Neutrophil (primary cell): ENCODE results near the gene TFEB.

Experiments
- H3K27ac ChIP-seq: fragments of 200-600 bp; sonication (generic); 2 replicates; pipeline ENCODE4 v1.5.1; 2016; ENCODE audit warnings: mild to moderate bottlenecking, moderate library complexity
- H3K27me3 ChIP-seq: fragments of 200-600 bp; sonication (generic); 2 replicates; pipeline ENCODE4 v1.6.0; 2016; ENCODE audit warnings: mild to moderate bottlenecking
- H3K36me3 ChIP-seq: fragments of 200-600 bp; sonication (generic); 2 replicates; pipeline ENCODE4 v1.5.1; 2017
- H3K4me1 ChIP-seq, 2 experiments: fragments of 200-600 bp in 1 of 2; sonication (generic) in 1 of 2; 1 replicate in 1 of 2; 2 replicates in 1 of 2; pipeline versions ENCODE4 v1.5.1 to v1.6.1; 2013 to 2016; ENCODE audit warnings: low read depth in 1 of 2, low read length in 1 of 2, mild to moderate bottlenecking in 1 of 2, moderate library complexity in 1 of 2; ENCODE audit not compliant: control insufficient read depth in 1 of 2, insufficient read depth in 1 of 2
- H3K4me3 ChIP-seq, 2 experiments: fragments of 200-600 bp in 1 of 2; sonication (generic) in 1 of 2; 1 replicate in 1 of 2; 2 replicates in 1 of 2; pipeline ENCODE4 v1.5.1; 2013 to 2016; ENCODE audit warnings: low read depth in 1 of 2, low read length in 1 of 2, mild to moderate bottlenecking in 1 of 2, moderate library complexity in 1 of 2
- H3K9me3 ChIP-seq: fragments of 200-600 bp; sonication (generic); 2 replicates; pipeline ENCODE4 v1.5.1; 2016
- CTCF ChIP-seq: fragments of 200-600 bp; sonication (generic); IDR thresholded peaks from 2 replicates; pipeline ENCODE4 v1.5.1; 2016; ENCODE audit warnings: antibody characterized with exemption

TFEB gene

GRCh38 chr6:41750374-41750773, 15.0 kb upstream of the TFEB start:
- no peak overlapping the region for H3K4me3 ChIP-seq
- no peaks in the 10 kb centered on the region for H3K4me1 ChIP-seq
- no peak for TF ChIP-seq CTCF
- H3K9me3 ChIP-seq, result no peaks in the 10 kb centered on the region
- H3K27me3 ChIP-seq, result peaks cover 11% of the 10 kb centered on the region
- H3K36me3 ChIP-seq, result no peaks in the 10 kb centered on the region
- no peak overlapping the region for H3K27ac ChIP-seq

GRCh38 chr6:41748542-41748941, 13.1 kb upstream of the TFEB start:
- no peak for TF ChIP-seq CTCF
- Histone ChIP-seq H3K4me3 (no peak overlapping the region), H3K36me3 (no peaks in the 10 kb centered on the region), H3K9me3 (no peaks in the 10 kb centered on the region), H3K27ac (no peak overlapping the region), H3K27me3 (peaks cover 4% of the 10 kb centered on the region), H3K4me1 (no peaks in the 10 kb centered on the region)

DNA sequence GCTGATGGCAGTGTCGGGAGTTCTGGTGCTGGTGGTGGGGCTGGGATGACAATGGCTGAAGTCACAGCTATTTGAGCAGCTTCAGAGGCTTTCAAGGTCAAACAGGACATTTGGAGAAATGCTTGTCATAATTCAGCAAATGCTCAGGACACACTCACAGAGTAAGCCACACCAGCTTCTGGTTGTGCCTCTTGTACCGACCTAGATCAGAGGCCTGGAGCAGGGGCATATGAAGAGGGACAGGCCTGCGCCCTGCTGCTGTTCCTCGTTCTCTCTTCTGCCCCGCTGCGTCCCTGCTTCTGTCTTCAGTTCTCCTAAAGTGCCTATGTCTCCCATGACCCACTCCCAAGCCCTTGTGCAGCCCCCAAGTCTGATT, 12.7 kb upstream of the TFEB start:
- Histone ChIP-seq H3K27ac (no peak overlapping the region), H3K9me3 (no peaks in the 10 kb centered on the region), H3K36me3 (no peaks in the 10 kb centered on the region), H3K4me3 (no peak overlapping the region), H3K4me1 (no peaks in the 10 kb centered on the region), H3K27me3 (no peaks in the 10 kb centered on the region)
- no peak for TF ChIP-seq CTCF

- no peaks in the 10 kb centered on the region for H3K36me3 ChIP-seq
- H3K4me3 ChIP-seq, result no peak within 1 kb of the TSS
- no peak within 1 kb of the TSS for H3K27ac ChIP-seq
- no peak for TF ChIP-seq CTCF
- no peaks in the 10 kb centered on the region for H3K27me3 ChIP-seq
- no peaks in the 10 kb centered on the region for H3K4me1 ChIP-seq
- no peaks in the 10 kb centered on the region for H3K9me3 ChIP-seq
Measured at GRCh38 chr6:41747256-41748101, 12.1 kb upstream of the TFEB start, which contains the start of gene PGC. TSS of gene PGC (minus strand) at chr6:41747397. CDS start at chr6:41747334, 63 bp downstream.

- no peak overlapping the region for H3K4me3 ChIP-seq
- no peaks in the 10 kb centered on the region for H3K36me3 ChIP-seq
- no peaks in the 10 kb centered on the region for H3K4me1 ChIP-seq
- no peak for TF ChIP-seq CTCF
- H3K27me3 ChIP-seq, result no peaks in the 10 kb centered on the region
- H3K9me3 ChIP-seq, result no peaks in the 10 kb centered on the region
- H3K27ac ChIP-seq, result no peak overlapping the region
Measured at GRCh38 chr6:41746107-41746506, 10.7 kb upstream of the TFEB start.
